SIG-M5 treated with dmso at 0.1 percent for 504 hours (cell line): ENCODE data around the gene GRM5.
"Not testable (repeated sequence)": the region's sequence is repeated elsewhere in the genome, so short reads cannot be mapped to it uniquely, and the experiment has no call there.

Experiments
- DNase-seq: peaks from one replicate; lab custom pipeline; 2025; ENCODE audit not compliant: unreplicated experiment; lab: John Stamatoyannopoulos, UW

GRM5 gene

GRCh38 chr11:88511006-88511405, 554.8 kb downstream of the GRM5 start:
- no peak for DNase-seq

GRCh38 chr11:88508759-88509581, 556.8 kb downstream of the GRM5 start:
- DNase-seq = no peak

GRCh38 chr11:88508418-88508758, 557.4 kb downstream of the GRM5 start:
- no peak for DNase-seq

- DNase-seq = no peak
Observed at GRCh38 chr11:88507771-88508417, 557.9 kb downstream of the GRM5 start.

GRCh38 chr11:88501541-88501940, 564.2 kb downstream of the GRM5 start:
- DNase-seq = no peak

GRCh38 chr11:88495836-88496235, 569.9 kb downstream of the GRM5 start:
- DNase-seq = no peak

- DNase-seq = no peak
Observed at GRCh38 chr11:88494848-88495247, 570.9 kb downstream of the GRM5 start.

- no peak for DNase-seq
Observed at GRCh38 chr11:88491674-88492073, 574.1 kb downstream of the GRM5 start.

- no peak for DNase-seq
Observed at GRCh38 chr11:88489030-88489429, 576.8 kb downstream of the GRM5 start.

- DNase-seq = no peak
Observed at GRCh38 chr11:88487646-88488045, 578.1 kb downstream of the GRM5 start.

- peak; percentile 32 for DNase-seq
Observed at GRCh38 chr11:88484873-88485621, 580.7 kb downstream of the GRM5 start.

- no peak for DNase-seq
Observed at GRCh38 chr11:88482871-88483301, 582.9 kb downstream of the GRM5 start.

- no peak for DNase-seq
Observed at GRCh38 chr11:88480223-88480622, 585.6 kb downstream of the GRM5 start.

- DNase-seq = no peak
Observed at GRCh38 chr11:88478136-88478815, 587.5 kb downstream of the GRM5 start.

GRCh38 chr11:88475991-88476418, 589.8 kb downstream of the GRM5 start:
- DNase-seq = no peak

- DNase-seq = peak; percentile 17
Observed at GRCh38 chr11:88474655-88475054, 591.1 kb downstream of the GRM5 start.

GRCh38 chr11:88469561-88470225, 596.1 kb downstream of the GRM5 start:
- no peak for DNase-seq

GRCh38 chr11:88464528-88464927, 601.3 kb downstream of the GRM5 start:
- DNase-seq = no peak

GRCh38 chr11:88463301-88463700, 602.5 kb downstream of the GRM5 start:
- DNase-seq = not testable (repeated sequence)

- not testable (repeated sequence) for DNase-seq
Observed at GRCh38 chr11:88458047-88458446, 607.7 kb downstream of the GRM5 start.

GRCh38 chr11:88455974-88456373, 609.8 kb downstream of the GRM5 start:
- no peak for DNase-seq
